Dendritic cell treated with granulocyte-macrophage colony-stimulating factor and Interleukin-4, amounts not matched to agents 40 ng/mL and 50 ng/mL, for 4 days (primary cell): ENCODE measurements around the gene ALDH3B1.

Experiments
- H3K27ac Mint-ChIP-seq: one replicate; pipeline ENCODE4 v1.8.0; 2022; ENCODE audit warnings: mild to moderate bottlenecking, mixed read lengths
- H3K27me3 Mint-ChIP-seq: one replicate; pipeline ENCODE4 v1.8.0; 2022; ENCODE audit warnings: mild to moderate bottlenecking, mixed read lengths
- H3K36me3 Mint-ChIP-seq: one replicate; pipeline ENCODE4 v1.8.0; 2022; ENCODE audit warnings: low read depth, mixed read lengths
- H3K4me1 Mint-ChIP-seq: one replicate; pipeline ENCODE4 v1.8.0; 2022; ENCODE audit warnings: low read depth, mixed read lengths
- H3K4me3 Mint-ChIP-seq: one replicate; pipeline ENCODE4 v1.8.0; 2022; ENCODE audit warnings: mild to moderate bottlenecking, moderate library complexity, mixed read lengths
- H3K9me3 Mint-ChIP-seq: one replicate; pipeline ENCODE4 v1.8.0; 2022; ENCODE audit warnings: mixed read lengths
- intact Hi-C: fragments of 100-400 bp; cut with micrococcal nuclease; formaldehyde crosslinking; loops from one replicate; pipeline ENCODE4 v1.15.0; 2022

The ALDH3B1 gene

DNA sequence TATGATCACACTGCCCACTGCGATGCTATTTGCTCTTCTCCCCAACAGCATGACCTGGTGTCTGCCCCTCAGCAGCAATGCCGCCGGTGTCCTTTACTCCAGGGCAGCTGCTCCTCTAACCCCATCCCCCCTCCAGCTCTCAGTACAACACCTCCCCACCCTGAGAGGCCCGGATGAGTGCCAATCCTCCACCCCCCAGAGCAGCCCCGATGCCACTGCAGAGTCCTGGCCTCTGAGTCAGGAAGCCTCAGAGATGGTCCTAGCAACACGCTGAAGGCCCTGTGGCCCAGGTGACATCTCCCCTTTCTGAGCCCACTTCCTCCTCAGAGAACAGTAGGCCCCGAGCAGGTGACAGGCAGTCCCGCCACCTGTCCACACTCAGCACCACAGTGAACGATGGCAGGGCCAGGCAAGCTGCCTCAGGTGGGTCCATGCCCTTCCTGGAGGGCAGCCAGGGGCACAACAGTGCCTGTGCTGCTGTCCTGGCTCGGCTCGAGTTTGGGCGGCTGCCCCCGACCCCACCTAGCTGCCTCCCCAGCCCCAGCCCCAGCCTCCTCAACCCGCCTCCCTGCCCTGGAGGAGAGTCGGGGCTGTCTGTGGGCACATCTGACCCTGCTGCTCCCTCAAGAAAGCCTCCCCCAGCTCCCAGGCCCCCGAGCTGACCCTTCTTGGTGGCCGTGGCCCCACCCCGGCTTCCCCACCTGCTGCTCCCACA is 16.4 kb downstream of the ALDH3B1 start:
- Mint-ChIP-seq H3K36me3 (peaks cover 88% of the 10 kb centered on the region), H3K4me1 (peaks cover 32% of the 10 kb centered on the region), H3K4me3 (no peak overlapping the region), H3K27me3 (no peaks in the 10 kb centered on the region), H3K9me3 (no peaks in the 10 kb centered on the region), H3K27ac (peak overlapping the region; percentile 58)
- intact Hi-C loops: no loop called here

DNA sequence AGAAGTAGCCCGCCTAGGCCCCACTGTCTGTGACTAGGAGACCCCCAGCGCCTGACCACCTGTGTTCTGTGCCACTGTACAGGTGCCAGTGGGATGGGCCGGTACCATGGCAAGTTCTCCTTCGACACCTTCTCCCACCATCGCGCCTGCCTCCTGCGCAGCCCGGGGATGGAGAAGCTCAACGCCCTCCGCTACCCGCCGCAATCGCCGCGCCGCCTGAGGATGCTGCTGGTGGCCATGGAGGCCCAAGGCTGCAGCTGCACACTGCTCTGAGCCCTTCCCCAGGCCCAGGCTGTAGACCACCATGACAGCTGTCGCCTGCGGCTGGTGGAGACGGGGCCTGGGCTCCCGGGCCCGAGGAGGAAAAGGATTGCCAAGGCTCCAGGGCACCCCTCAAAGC is 17.5 kb downstream of the ALDH3B1 start:
- peaks cover 42% of the 10 kb centered on the region for H3K4me1 Mint-ChIP-seq
- H3K27me3 Mint-ChIP-seq: no peaks in the 10 kb centered on the region
- H3K9me3 Mint-ChIP-seq: no peaks in the 10 kb centered on the region
- H3K27ac Mint-ChIP-seq: peak overlapping the region; percentile 2
- peaks cover 86% of the 10 kb centered on the region for H3K36me3 Mint-ChIP-seq
- intact Hi-C loops: no loop called here
- H3K4me3 Mint-ChIP-seq: no peak overlapping the region

DNA sequence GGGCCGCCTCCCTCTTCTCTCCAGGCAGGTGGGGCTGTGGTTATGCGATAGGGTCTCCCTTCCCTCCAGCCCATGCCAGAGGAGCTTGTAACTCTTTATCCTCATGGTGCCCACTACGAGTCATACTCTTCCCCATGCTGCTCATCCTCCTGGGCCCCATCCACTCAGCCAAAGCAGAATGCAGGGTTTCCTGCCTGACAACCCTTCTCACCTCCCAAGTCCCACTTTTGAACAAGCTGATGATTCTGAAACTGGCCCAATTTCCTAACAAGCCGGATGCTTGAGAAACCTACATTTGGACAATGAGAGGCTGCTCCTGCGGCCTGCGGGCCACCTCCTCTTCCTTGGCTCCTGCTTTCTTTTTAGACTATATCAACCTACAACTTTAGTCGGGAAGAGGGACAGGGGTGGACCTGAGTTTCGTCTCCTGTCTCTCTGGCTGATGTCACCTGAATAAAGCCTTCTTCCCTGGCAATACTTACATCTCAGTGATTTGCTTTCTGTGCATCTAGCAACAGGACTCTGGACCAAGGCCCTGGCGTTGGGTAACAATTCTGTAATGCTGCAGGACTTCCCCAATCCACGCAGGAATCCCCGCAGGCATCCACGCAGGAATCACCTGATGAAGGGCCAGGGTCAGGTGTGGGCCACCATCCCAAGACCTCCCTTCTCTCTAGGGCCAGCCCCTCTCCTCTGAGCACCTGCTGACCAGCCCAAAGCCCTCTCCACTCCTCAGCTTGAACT is 18.8 kb downstream of the ALDH3B1 start:
- H3K27ac Mint-ChIP-seq: peak overlapping the region; percentile 93
- H3K4me3 Mint-ChIP-seq: peak overlapping the region; percentile 53
- intact Hi-C loops: no loop called here
- H3K4me1 Mint-ChIP-seq: peaks cover 47% of the 10 kb centered on the region
- no peaks in the 10 kb centered on the region for H3K9me3 Mint-ChIP-seq
- H3K36me3 Mint-ChIP-seq: peaks cover 86% of the 10 kb centered on the region
- H3K27me3 Mint-ChIP-seq: no peaks in the 10 kb centered on the region

- peaks cover 85% of the 10 kb centered on the region for H3K36me3 Mint-ChIP-seq
- peak within 1 kb of the TSS; percentile 77 for H3K4me3 Mint-ChIP-seq
- H3K27me3 Mint-ChIP-seq: no peaks in the 10 kb centered on the region
- no peaks in the 10 kb centered on the region for H3K9me3 Mint-ChIP-seq
- intact Hi-C loops: loop anchor here (10.0 kb wide), 1 partner anchor 84 kb away; no protein-coding TSS in a partner anchor
- peak within 1 kb of the TSS; percentile 93 for H3K27ac Mint-ChIP-seq
- H3K4me1 Mint-ChIP-seq: peaks cover 55% of the 10 kb centered on the region
These were observed 20.4 kb downstream of the ALDH3B1 start, which contains the start of gene NDUFS8 for GRCh38 chr11:68030318-68031143. TSS of gene NDUFS8 (plus strand) at chr11:68030681. CDS start at chr11:68032152, 1,471 bp downstream.

- Mint-ChIP-seq H3K4me3 (peak overlapping the region; percentile 77), H3K27me3 (no peaks in the 10 kb centered on the region), H3K9me3 (no peaks in the 10 kb centered on the region), H3K36me3 (peaks cover 85% of the 10 kb centered on the region), H3K27ac (peak overlapping the region; percentile 93), H3K4me1 (peaks cover 61% of the 10 kb centered on the region)
- intact Hi-C loops: loop anchor here (10.0 kb wide), 1 partner anchor 84 kb away; no protein-coding TSS in a partner anchor
These were observed 21.0 kb downstream of the ALDH3B1 start for GRCh38 chr11:68031144-68031464.

DNA sequence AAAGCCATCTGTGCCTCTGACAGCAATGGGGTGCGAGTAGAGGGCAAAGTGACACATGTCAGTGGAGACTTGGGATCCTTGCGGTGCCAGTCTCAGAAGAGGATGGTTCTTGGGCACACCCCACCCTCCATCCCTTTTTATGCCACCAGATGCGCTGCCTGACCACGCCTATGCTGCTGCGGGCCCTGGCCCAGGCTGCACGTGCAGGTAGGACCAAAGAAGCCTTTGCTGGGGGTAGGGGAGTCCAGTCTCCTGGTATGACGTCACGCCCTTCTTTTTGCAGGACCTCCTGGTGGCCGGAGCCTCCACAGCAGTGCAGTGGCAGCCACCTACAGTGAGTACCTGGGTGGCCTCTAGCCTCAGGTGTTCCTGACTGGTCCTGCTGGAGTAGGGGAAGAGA is 21.9 kb downstream of the ALDH3B1 start:
- H3K4me3 Mint-ChIP-seq: peak overlapping the region; percentile 77
- H3K9me3 Mint-ChIP-seq: no peaks in the 10 kb centered on the region
- intact Hi-C loops: loop anchor here (10.0 kb wide), 1 partner anchor 83 kb away; no protein-coding TSS in a partner anchor
- no peaks in the 10 kb centered on the region for H3K27me3 Mint-ChIP-seq
- peaks cover 68% of the 10 kb centered on the region for H3K4me1 Mint-ChIP-seq
- peak overlapping the region; percentile 93 for H3K27ac Mint-ChIP-seq
- peaks cover 84% of the 10 kb centered on the region for H3K36me3 Mint-ChIP-seq

GRCh38 chr11:68032997-68033707 is 23.0 kb downstream of the ALDH3B1 start:
- Mint-ChIP-seq H3K36me3 (peaks cover 73% of the 10 kb centered on the region), H3K27me3 (no peaks in the 10 kb centered on the region), H3K4me1 (peaks cover 70% of the 10 kb centered on the region), H3K9me3 (no peaks in the 10 kb centered on the region), H3K27ac (peak overlapping the region; percentile 15), H3K4me3 (no peak overlapping the region)
- intact Hi-C loops: loop anchor here (10.0 kb wide), 1 partner anchor 82 kb away; no protein-coding TSS in a partner anchor

GRCh38 chr11:68033708-68034045 is 23.6 kb downstream of the ALDH3B1 start:
- Mint-ChIP-seq H3K4me3 (no peak overlapping the region), H3K36me3 (peaks cover 69% of the 10 kb centered on the region), H3K9me3 (no peaks in the 10 kb centered on the region), H3K27ac (peak overlapping the region; percentile 15), H3K4me1 (peaks cover 73% of the 10 kb centered on the region), H3K27me3 (no peaks in the 10 kb centered on the region)
- intact Hi-C loops: loop anchor here (10.0 kb wide), 1 partner anchor 81 kb away; no protein-coding TSS in a partner anchor

DNA sequence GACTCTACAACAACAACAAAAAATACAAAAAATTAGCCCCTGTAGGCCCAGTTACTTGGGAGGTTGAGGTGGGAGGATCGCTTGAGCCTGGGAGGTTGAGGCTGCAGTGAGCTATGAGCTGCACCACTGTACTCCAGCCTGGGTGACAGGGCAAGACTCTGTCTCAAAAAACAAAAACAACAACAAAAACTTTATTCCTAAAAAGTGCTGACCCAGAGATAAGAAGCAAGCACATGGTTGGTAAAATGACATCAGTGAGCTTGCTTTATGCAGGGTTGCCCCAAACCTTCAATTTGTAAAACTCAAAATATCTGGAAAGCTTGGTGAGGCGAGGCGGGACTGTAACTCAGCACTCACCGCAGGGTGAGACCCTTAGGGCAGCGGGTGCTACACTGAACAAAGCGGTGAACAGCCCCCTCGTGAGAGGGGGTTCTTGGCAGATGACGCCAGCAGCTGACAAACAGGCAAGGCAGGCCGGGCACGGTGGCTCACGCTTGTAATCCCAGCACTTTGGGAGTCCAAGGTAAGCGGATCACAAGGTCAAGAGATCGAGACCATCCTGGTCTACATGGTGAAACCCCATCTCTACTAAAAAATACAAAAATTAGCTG is 25.2 kb downstream of the ALDH3B1 start:
- H3K4me3 Mint-ChIP-seq: no peak overlapping the region
- intact Hi-C loops: loop anchor here (5.0 to 10.0 kb wide), 2 partner anchors 38 to 79 kb away; no protein-coding TSS in a partner anchor
- no peaks in the 10 kb centered on the region for H3K27me3 Mint-ChIP-seq
- peaks cover 77% of the 10 kb centered on the region for H3K36me3 Mint-ChIP-seq
- H3K9me3 Mint-ChIP-seq: no peaks in the 10 kb centered on the region
- H3K4me1 Mint-ChIP-seq: peaks cover 70% of the 10 kb centered on the region
- peak overlapping the region; percentile 97 for H3K27ac Mint-ChIP-seq

GRCh38 chr11:68036141-68036716 is 26.1 kb downstream of the ALDH3B1 start:
- Mint-ChIP-seq H3K27ac (peak overlapping the region; percentile 97), H3K27me3 (no peaks in the 10 kb centered on the region), H3K4me1 (peaks cover 76% of the 10 kb centered on the region), H3K4me3 (peak overlapping the region; percentile 63), H3K9me3 (no peaks in the 10 kb centered on the region), H3K36me3 (peaks cover 78% of the 10 kb centered on the region)
- intact Hi-C loops: loop anchor here (5.0 to 10.0 kb wide), 2 partner anchors 39 to 79 kb away; no protein-coding TSS in a partner anchor

GRCh38 chr11:68036717-68037239 is 26.7 kb downstream of the ALDH3B1 start:
- Mint-ChIP-seq H3K4me3 (peak overlapping the region; percentile 63), H3K36me3 (peaks cover 79% of the 10 kb centered on the region), H3K27me3 (no peaks in the 10 kb centered on the region), H3K27ac (peak overlapping the region; percentile 97), H3K4me1 (peaks cover 76% of the 10 kb centered on the region), H3K9me3 (no peaks in the 10 kb centered on the region)
- intact Hi-C loops: loop anchor here (5.0 to 10.0 kb wide), 2 partner anchors 39 to 78 kb away; no protein-coding TSS in a partner anchor

DNA sequence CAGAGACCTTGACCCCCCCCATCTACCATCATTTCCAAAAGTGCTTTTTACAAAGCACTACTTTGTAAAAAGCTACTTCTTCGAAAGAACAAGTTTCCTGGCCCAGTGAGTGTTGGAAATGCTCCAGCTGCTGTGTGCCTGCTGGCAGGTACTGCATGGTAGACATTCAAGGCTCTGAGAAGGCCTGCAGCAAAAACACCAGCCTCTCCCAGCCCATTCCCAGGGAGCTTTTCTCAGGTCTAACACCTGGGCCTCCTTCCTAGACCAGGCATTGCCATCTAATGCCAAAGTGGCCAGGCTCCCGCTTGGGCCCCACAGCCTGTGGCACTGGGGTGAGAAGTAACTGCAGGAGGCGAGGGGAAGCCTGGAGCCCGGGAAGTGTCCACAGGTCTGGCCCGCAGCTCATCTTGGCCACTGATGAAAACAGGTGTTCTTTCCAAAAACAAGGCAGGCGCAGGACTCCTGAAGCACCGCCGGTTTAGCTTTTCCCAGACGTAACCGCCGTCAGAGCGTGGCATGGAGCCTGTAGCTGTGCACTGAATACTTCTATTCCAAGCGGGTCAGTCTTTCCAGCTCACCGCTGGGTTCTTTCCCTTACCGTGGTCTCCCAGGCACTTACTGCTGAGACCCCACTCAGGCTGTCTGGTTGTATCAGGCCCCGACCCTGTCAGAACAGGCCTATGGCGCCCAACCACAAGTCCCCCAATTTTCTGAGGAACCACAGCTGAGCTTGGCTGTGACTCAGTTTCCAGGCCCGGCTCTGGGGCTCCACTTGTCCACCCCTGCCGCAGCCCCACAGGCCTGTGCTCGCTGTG is 27.5 kb downstream of the ALDH3B1 start:
- no peaks in the 10 kb centered on the region for H3K27me3 Mint-ChIP-seq
- intact Hi-C loops: loop anchor here (5.0 to 10.0 kb wide), 2 partner anchors 40 to 77 kb away; no protein-coding TSS in a partner anchor

More for the DNA sequence above, 27.5 kb downstream of the ALDH3B1 start:
- Mint-ChIP-seq H3K36me3 (peaks cover 81% of the 10 kb centered on the region), H3K27ac (peak overlapping the region; percentile 97), H3K4me1 (peaks cover 76% of the 10 kb centered on the region), H3K9me3 (no peaks in the 10 kb centered on the region), H3K4me3 (peak overlapping the region; percentile 63)
